ENCODE data around the gene SLC35A1.

The SLC35A1 gene

DNA sequence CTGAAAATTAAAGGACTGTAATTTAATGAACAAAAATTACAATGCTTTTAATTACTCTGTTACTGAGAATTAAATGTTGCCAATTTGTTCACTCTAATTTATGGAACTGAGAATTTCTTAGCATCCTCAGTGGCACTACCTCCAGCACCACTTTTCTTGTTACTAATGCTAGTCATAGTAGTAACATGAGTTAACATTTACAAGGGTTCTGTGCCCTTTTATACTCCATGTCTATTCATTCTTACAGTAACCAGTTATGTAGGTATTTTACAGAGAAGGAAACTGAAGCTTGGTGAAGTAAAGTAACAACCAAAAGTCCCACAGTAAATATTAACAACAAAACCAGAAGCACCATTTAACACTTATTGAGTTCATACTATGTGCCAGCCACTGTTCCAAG is 82.7 kb downstream of the SLC35A1 start:
- H3K4me3 ChIP-seq (ENCODE audit: insufficient read depth, low read length, poor library complexity, severe bottlenecking): no peak overlapping the region
- no peak overlapping the region for H3K4me2 ChIP-seq (ENCODE audit: low read depth, low read length, poor library complexity, severe bottlenecking)
- H3K27ac ChIP-seq (ENCODE audit: low read depth, low read length): no peak overlapping the region
- H3K9ac ChIP-seq (ENCODE audit: low read length): no peak overlapping the region
- no peaks in the 10 kb centered on the region for H3K9me2 ChIP-seq (replicated peaks; ENCODE audit: insufficient read depth, low read length)
- H2AFZ ChIP-seq (ENCODE audit: low read depth, low read length, severe bottlenecking): no peak overlapping the region
- no peak for TF ChIP-seq EZH2phosphoT487 (conservative IDR thresholded peaks at IDR 0.05; ENCODE audit: low read length)
- TF ChIP-seq, protein P1, sequence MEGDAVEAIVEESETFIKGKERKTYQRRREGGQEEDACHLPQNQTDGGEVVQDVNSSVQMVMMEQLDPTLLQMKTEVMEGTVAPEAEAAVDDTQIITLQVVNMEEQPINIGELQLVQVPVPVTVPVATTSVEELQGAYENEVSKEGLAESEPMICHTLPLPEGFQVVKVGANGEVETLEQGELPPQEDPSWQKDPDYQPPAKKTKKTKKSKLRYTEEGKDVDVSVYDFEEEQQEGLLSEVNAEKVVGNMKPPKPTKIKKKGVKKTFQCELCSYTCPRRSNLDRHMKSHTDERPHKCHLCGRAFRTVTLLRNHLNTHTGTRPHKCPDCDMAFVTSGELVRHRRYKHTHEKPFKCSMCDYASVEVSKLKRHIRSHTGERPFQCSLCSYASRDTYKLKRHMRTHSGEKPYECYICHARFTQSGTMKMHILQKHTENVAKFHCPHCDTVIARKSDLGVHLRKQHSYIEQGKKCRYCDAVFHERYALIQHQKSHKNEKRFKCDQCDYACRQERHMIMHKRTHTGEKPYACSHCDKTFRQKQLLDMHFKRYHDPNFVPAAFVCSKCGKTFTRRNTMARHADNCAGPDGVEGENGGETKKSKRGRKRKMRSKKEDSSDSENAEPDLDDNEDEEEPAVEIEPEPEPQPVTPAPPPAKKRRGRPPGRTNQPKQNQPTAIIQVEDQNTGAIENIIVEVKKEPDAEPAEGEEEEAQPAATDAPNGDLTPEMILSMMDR (IDR thresholded peaks at IDR 0.05; ENCODE audit: insufficient read depth, low read length, poor library complexity, severe bottlenecking): no peak
- H3K27me3 ChIP-seq (ENCODE audit: low read length): no peaks in the 10 kb centered on the region
- H3K9me3 ChIP-seq (ENCODE audit: insufficient read depth, low read length): no peaks in the 10 kb centered on the region
- H3F3A ChIP-seq (ENCODE audit: insufficient read depth): no peaks in the 10 kb centered on the region; the same call in 1 of the 2 replicates
- no peaks in the 10 kb centered on the region for H3K79me2 ChIP-seq (ENCODE audit: insufficient read depth, low read length)
- no peaks in the 10 kb centered on the region for H4K20me1 ChIP-seq (ENCODE audit: low read depth, low read length)
- peaks cover 15% of the 10 kb centered on the region; the same call in 1 of the 2 replicates for H3K36me3 ChIP-seq (ENCODE audit: low read length)

DNA sequence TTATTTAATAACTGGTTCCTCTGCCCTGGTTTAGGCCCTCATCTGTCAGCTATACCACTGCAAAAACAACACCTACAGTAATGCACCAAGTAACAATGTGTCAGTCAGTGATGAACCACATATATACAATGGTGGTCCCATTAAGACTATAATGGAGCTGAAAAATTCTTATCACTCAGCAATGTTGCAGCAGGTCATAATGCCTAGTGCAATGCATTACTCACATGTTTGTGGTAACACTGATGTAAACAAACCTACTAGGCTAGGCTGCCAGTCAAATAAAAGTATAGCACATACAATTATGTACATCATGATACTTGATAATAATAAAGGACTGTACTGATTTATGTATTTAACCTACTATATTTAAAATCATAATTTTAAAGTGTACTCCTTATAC is 85.7 kb downstream of the SLC35A1 start:
- Histone ChIP-seq H3K4me3 (ENCODE audit: insufficient read depth, low read length, poor library complexity, severe bottlenecking) (no peak overlapping the region), H3K4me2 (ENCODE audit: low read depth, low read length, poor library complexity, severe bottlenecking) (no peak overlapping the region), H4K20me1 (ENCODE audit: low read depth, low read length) (no peaks in the 10 kb centered on the region), H3K27me3 (ENCODE audit: low read length) (no peaks in the 10 kb centered on the region), H2AFZ (ENCODE audit: low read depth, low read length, severe bottlenecking) (no peak overlapping the region), H3K9me3 (ENCODE audit: insufficient read depth, low read length) (no peaks in the 10 kb centered on the region), H3F3A (ENCODE audit: insufficient read depth) (no peaks in the 10 kb centered on the region), H3K79me2 (ENCODE audit: insufficient read depth, low read length) (no peaks in the 10 kb centered on the region), H3K9ac (ENCODE audit: low read length) (no peak overlapping the region), H3K9me2 (replicated peaks; ENCODE audit: insufficient read depth, low read length) (no peaks in the 10 kb centered on the region), H3K36me3 (ENCODE audit: low read length) (peaks cover 13% of the 10 kb centered on the region; the same call in 1 of the 2 replicates), H3K27ac (ENCODE audit: low read depth, low read length) (no peak overlapping the region)
- TF ChIP-seq EZH2phosphoT487 (conservative IDR thresholded peaks at IDR 0.05; ENCODE audit: low read length): no peak

DNA sequence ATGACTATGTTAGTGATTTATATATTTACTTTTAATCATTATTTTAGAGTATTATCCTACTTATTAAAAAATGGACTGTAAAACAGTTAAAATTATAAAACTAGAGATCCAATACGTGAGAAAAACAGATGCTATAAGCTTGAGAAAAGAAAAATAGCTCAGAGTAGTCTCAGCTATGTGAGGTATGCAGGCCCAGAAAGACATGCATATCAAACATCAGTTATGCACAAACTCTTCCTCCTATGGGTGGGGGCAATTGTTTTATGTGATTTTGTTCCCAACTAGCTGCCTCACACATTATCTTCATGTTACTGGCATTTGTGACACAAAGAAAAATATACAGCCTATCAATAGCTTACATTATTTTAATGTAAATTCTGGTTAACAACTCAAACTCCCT is 88.2 kb downstream of the SLC35A1 start:
- Histone ChIP-seq H3K9me2 (replicated peaks; ENCODE audit: insufficient read depth, low read length) (no peaks in the 10 kb centered on the region), H3K4me3 (ENCODE audit: insufficient read depth, low read length, poor library complexity, severe bottlenecking) (no peak overlapping the region), H3K27me3 (ENCODE audit: low read length) (no peaks in the 10 kb centered on the region), H3K79me2 (ENCODE audit: insufficient read depth, low read length) (no peaks in the 10 kb centered on the region), H3K36me3 (ENCODE audit: low read length) (peaks cover 10% of the 10 kb centered on the region; the same call in 1 of the 2 replicates), H3F3A (ENCODE audit: insufficient read depth) (no peaks in the 10 kb centered on the region), H3K4me2 (ENCODE audit: low read depth, low read length, poor library complexity, severe bottlenecking) (no peak overlapping the region), H3K9ac (ENCODE audit: low read length) (no peak overlapping the region), H4K20me1 (ENCODE audit: low read depth, low read length) (no peaks in the 10 kb centered on the region), H3K27ac (ENCODE audit: low read depth, low read length) (no peak overlapping the region), H3K9me3 (ENCODE audit: insufficient read depth, low read length) (no peaks in the 10 kb centered on the region), H2AFZ (ENCODE audit: low read depth, low read length, severe bottlenecking) (no peak overlapping the region)
- TF ChIP-seq, protein P1 (IDR thresholded peaks at IDR 0.05; ENCODE audit: insufficient read depth, low read length, poor library complexity, severe bottlenecking): no peak
- no peak for TF ChIP-seq EZH2phosphoT487 (conservative IDR thresholded peaks at IDR 0.05; ENCODE audit: low read length)
